GM19099 (cell line): Measurements from ENCODE around the gene ADNP2.

Experiments used
- POLR2A ChIP-seq: IDR thresholded peaks from 3 replicates; pipeline ENCODE4 v1.6.1; 2011; ENCODE audit warnings: low read depth; ENCODE audit not compliant: insufficient read length; ENCODE audit errors: extremely low read depth

ADNP2 gene

GRCh38 chr18:80171054-80171872 is 62.2 kb downstream of the ADNP2 start:
- no peak for TF ChIP-seq POLR2A

DNA sequence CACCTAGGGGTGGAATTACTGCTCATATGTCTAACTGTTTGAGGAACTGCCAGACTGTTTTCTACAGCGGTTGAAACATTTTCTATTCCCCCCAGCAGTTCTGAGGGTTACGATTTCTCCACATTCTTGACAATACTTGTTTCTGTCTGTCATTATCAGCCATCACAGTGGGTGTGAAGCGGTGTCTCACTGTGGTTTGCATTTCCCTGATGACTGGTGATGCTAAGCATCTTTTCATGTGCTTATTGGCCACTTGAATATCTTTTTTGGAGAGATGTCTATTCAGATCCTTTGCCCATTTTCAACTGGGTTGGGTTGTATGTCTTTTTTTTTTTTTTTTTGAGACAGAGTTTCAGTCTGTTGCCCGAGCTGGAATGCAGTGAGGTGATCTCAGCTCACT is 63.0 kb downstream of the ADNP2 start:
- no peak for TF ChIP-seq POLR2A

DNA sequence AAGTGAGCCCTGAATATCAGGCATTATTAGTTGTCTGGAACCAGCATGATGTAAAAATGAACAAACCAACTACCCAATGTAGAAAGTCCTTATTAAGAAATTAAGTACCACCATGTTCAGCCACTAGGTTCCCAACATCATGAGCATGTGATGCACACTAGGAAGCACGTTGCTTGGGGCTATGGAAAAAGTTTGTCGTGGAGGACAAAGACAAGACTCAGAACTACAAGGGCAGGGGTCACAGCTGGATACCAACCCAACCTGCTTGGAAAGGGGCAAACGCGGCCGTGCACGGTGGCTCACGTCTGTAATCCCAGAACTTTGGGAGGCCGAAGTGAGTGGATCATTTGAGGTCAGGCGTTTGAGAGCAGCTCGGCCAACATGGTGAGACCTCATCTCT is 64.0 kb downstream of the ADNP2 start:
- no peak for TF ChIP-seq POLR2A

- no peak for TF ChIP-seq POLR2A
Measured at GRCh38 chr18:80175451-80176204, 66.6 kb downstream of the ADNP2 start.

GRCh38 chr18:80176334-80177073 is 67.4 kb downstream of the ADNP2 start:
- TF ChIP-seq POLR2A = no peak

- TF ChIP-seq POLR2A = no peak
Measured at GRCh38 chr18:80177128-80177527, 68.1 kb downstream of the ADNP2 start.

DNA sequence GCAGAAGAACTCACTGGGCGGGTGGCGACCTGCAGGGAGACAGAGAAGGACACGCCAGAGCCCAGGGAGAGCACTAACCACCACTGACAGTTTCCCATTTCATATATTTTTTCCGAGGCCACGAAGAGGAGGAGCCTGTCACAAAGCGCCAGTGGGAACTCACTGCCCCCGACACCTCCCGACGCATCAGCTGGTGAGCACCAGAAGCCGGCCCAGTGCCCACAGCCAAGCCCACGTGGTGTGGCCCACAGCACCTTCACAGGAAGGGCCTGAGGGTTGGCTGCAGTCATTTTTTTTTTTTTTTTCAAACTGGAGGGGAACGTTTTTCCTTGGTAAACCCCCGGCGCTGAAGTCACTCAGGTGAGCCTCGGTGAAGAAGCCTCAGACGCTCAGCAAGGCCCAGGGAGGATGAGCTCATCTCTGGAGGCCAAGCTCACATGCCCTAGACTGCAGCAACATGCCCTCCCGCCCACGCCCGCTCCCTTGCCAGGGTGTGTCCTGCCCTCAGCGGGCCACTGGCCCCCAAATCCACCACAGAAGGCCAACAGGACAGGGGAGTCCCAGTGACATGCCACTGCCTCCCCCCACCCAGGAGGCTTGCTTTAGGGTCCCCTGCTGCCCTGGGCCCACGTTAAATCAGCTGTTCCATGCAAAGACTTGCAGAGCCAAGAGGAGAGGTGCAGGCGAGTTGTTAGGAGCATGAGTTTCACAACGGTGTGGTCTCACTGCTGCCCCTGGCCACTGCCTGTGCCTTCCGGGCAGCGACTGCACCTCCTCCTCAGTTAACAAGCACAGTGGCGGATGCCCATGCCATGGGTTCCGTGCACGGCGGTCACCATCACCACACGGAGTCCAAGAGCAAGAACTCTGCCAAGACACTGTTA is 70.1 kb downstream of the ADNP2 start:
- no peak for TF ChIP-seq POLR2A

- no peak for TF ChIP-seq POLR2A
Measured at GRCh38 chr18:80179857-80180558, 70.9 kb downstream of the ADNP2 start.

GRCh38 chr18:80180778-80181564 is 71.9 kb downstream of the ADNP2 start:
- TF ChIP-seq POLR2A = no peak

- TF ChIP-seq POLR2A = no peak
Measured at GRCh38 chr18:80181642-80182461, 72.8 kb downstream of the ADNP2 start.

DNA sequence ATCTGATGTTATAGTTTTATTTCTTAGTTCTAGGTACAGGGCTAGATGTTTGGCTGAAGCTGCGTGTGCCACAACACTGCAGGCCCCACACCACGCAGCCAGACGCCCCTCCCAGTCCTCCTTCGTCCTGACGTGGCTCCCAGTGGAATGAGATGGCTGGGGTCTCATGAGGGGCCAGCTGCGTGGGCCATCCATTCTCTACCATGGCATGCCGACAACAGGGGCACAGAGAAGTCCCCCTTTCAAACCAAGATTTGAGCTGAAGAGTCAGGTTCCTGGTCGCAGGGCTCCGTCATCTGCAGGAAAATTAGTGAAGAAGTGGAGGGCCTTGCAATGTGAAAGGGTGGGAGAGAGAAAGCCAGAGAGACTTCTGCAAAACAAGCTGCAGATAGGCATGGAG is 73.8 kb downstream of the ADNP2 start:
- TF ChIP-seq POLR2A = no peak

- TF ChIP-seq POLR2A = no peak
Measured at GRCh38 chr18:80183273-80184050, 74.4 kb downstream of the ADNP2 start.
